H9 (cell line): Measurements from ENCODE around the gene CNR1. TPM values are rescaled to one million over a fixed set of nuclear protein-coding genes. Genes with fewer than 3 reads are reported as not detected.
A peak's percentile ranks its signal among the peaks of the same experiment; 100 is the strongest.

ENCODE experiments used
- DNase-seq: peaks from one replicate; pipeline ENCODE4 v3.0.0-alpha.2; 2017
- H2AFZ ChIP-seq: one replicate; pipeline ENCODE4 v1.6.1; 2013; ENCODE audit warnings: mild to moderate bottlenecking, low read length, control low read depth, moderate library complexity
- H2AK5ac ChIP-seq: 2 replicates; pipeline ENCODE4 v1.6.1; 2013; ENCODE audit warnings: low read length, control low read depth, mixed read lengths; ENCODE audit not compliant: insufficient read length
- H2BK120ac ChIP-seq: one replicate; pipeline ENCODE4 v1.6.1; 2013; ENCODE audit warnings: low read depth, mild to moderate bottlenecking, low read length, control low read depth, inconsistent platforms; ENCODE audit not compliant: poor library complexity, severe bottlenecking
- H2BK12ac ChIP-seq: 2 replicates; pipeline ENCODE4 v1.6.1; 2013; ENCODE audit warnings: low read length, control low read depth, mixed read lengths, low read depth; ENCODE audit not compliant: insufficient read length
- H2BK15ac ChIP-seq: 2 replicates; pipeline ENCODE4 v1.6.1; 2013; ENCODE audit warnings: low read depth, low read length, control low read depth
- H2BK20ac ChIP-seq: one replicate; pipeline ENCODE4 v1.6.1; 2013; ENCODE audit warnings: low read depth, mild to moderate bottlenecking, low read length, control low read depth, inconsistent platforms; ENCODE audit not compliant: poor library complexity, severe bottlenecking
- H2BK5ac ChIP-seq: 2 replicates; pipeline ENCODE4 v1.6.1; 2013; ENCODE audit warnings: low read length, control low read depth, mixed read lengths; ENCODE audit not compliant: insufficient read length
- H3K14ac ChIP-seq: 2 replicates; pipeline ENCODE4 v1.6.1; 2013; ENCODE audit warnings: low read length, control low read depth; ENCODE audit not compliant: insufficient read depth
- H3K18ac ChIP-seq: 2 replicates; pipeline ENCODE4 v1.6.1; 2013; ENCODE audit warnings: low read depth, mild to moderate bottlenecking, mixed read lengths, low read length, control low read depth; ENCODE audit not compliant: insufficient read length
- H3K23ac ChIP-seq: 2 replicates; pipeline ENCODE4 v1.6.1; 2013; ENCODE audit warnings: low read length, control low read depth, mixed read lengths, low read depth; ENCODE audit not compliant: insufficient read length
- H3K23me2 ChIP-seq: 2 replicates; pipeline ENCODE4 v1.6.1; 2013; ENCODE audit warnings: low read depth, mild to moderate bottlenecking, mixed read lengths, low read length, control low read depth; ENCODE audit not compliant: insufficient read length, poor library complexity, severe bottlenecking
- H3K27ac ChIP-seq: 2 replicates; pipeline ENCODE4 v1.5.1; 2013; ENCODE audit warnings: low read length, control low read depth, mixed read lengths, low read depth; ENCODE audit not compliant: insufficient read length
- H3K27me3 ChIP-seq: 2 replicates; pipeline ENCODE4 v1.6.1; 2013; ENCODE audit warnings: low read length, control low read depth, inconsistent platforms; ENCODE audit not compliant: insufficient read depth
- H3K4ac ChIP-seq: 2 replicates; pipeline ENCODE4 v1.6.1; 2013; ENCODE audit warnings: low read depth, mild to moderate bottlenecking, control low read depth, inconsistent platforms, low read length, moderate library complexity
- H3K4me1 ChIP-seq: 2 replicates; pipeline ENCODE4 v1.6.1; 2013; ENCODE audit warnings: low read length, control low read depth, inconsistent platforms; ENCODE audit not compliant: insufficient read depth
- H3K4me2 ChIP-seq: 2 replicates; pipeline ENCODE4 v1.6.1; 2013; ENCODE audit warnings: low read length, control low read depth, mixed read lengths; ENCODE audit not compliant: insufficient read length, insufficient read depth
- H3K56ac ChIP-seq: 2 replicates; pipeline ENCODE4 v1.6.1; 2013; ENCODE audit warnings: low read depth, mild to moderate bottlenecking, mixed read lengths, low read length, control low read depth; ENCODE audit not compliant: insufficient read length
- H3K79me1 ChIP-seq: 2 replicates; pipeline ENCODE4 v1.6.1; 2013; ENCODE audit warnings: low read depth, mild to moderate bottlenecking, moderate library complexity, low read length, control low read depth, inconsistent platforms; ENCODE audit not compliant: insufficient read depth, poor library complexity, severe bottlenecking
- H3K79me2 ChIP-seq: 2 replicates; pipeline ENCODE4 v1.6.1; 2013; ENCODE audit warnings: low read length, control low read depth, inconsistent platforms; ENCODE audit not compliant: insufficient read depth
- H3K9ac ChIP-seq: 2 replicates; pipeline ENCODE4 v1.6.1; 2013; ENCODE audit warnings: low read length, control low read depth, mixed read lengths; ENCODE audit not compliant: insufficient read length; ENCODE audit errors: extremely low read depth
- H3K9me3 ChIP-seq: one replicate; pipeline ENCODE4 v1.6.1; 2013; ENCODE audit warnings: low read depth, low read length, inconsistent platforms; ENCODE audit not compliant: control insufficient read depth
- H3T11ph ChIP-seq: one replicate; pipeline ENCODE4 v1.6.1; 2013; ENCODE audit warnings: mild to moderate bottlenecking, low read length, control low read depth, inconsistent platforms
- H4K20me1 ChIP-seq: one replicate; pipeline ENCODE4 v1.6.1; 2013; ENCODE audit not compliant: control insufficient read depth, insufficient read length, insufficient read depth
- H4K5ac ChIP-seq: 2 replicates; pipeline ENCODE4 v1.6.1; 2013; ENCODE audit warnings: low read depth, mild to moderate bottlenecking, mixed read lengths, low read length, control low read depth; ENCODE audit not compliant: insufficient read length
- H4K8ac ChIP-seq: replicated peaks from 2 replicates; pipeline ENCODE4 v1.6.1; 2013; ENCODE audit warnings: low read length, control low read depth, mixed read lengths, low read depth; ENCODE audit not compliant: insufficient read length
- H4K91ac ChIP-seq: 2 replicates; pipeline ENCODE4 v1.6.1; 2013; ENCODE audit warnings: low read depth, mild to moderate bottlenecking, moderate library complexity, mixed read lengths, low read length, control low read depth; ENCODE audit not compliant: insufficient read length
- H3K27ac Mint-ChIP-seq, 3 experiments: 2 replicates in 2 of 3; 3 replicates in 1 of 3; pipeline ENCODE4 v1.8.0; 2020 to 2021; ENCODE audit warnings: mixed read lengths in 3 of 3, mild to moderate bottlenecking in 1 of 3, moderate library complexity in 1 of 3
- H3K27me3 Mint-ChIP-seq: 2 replicates; pipeline ENCODE4 v1.8.0; 2021; ENCODE audit warnings: low read depth, mild to moderate bottlenecking, moderate library complexity, mixed read lengths
- H3K36me3 Mint-ChIP-seq, 3 experiments: 2 replicates in 2 of 3; 3 replicates in 1 of 3; pipeline ENCODE4 v1.8.0; 2020 to 2021; ENCODE audit warnings: low read depth in 3 of 3, mixed read lengths in 3 of 3; ENCODE audit not compliant: insufficient read depth in 1 of 3
- H3K4me1 Mint-ChIP-seq, 2 experiments: 2 replicates each; pipeline ENCODE4 v1.8.0; 2020; ENCODE audit warnings: mixed read lengths in 2 of 2
- H3K4me3 Mint-ChIP-seq, 2 experiments: 2 replicates in 1 of 2; 3 replicates in 1 of 2; pipeline ENCODE4 v1.8.0; 2020 to 2021; ENCODE audit warnings: mild to moderate bottlenecking in 2 of 2, mixed read lengths in 2 of 2, moderate library complexity in 1 of 2
- H3K9me3 Mint-ChIP-seq, 2 experiments: 2 replicates in 1 of 2; 3 replicates in 1 of 2; pipeline ENCODE4 v1.8.0; 2020; ENCODE audit warnings: mild to moderate bottlenecking in 2 of 2, mixed read lengths in 2 of 2, moderate library complexity in 1 of 2
- CTCF ChIP-seq: fragments of 200-600 bp; sonication (generic); conservative IDR thresholded peaks from 3 replicates; pipeline ENCODE4 v1.8.0; 2021; ENCODE audit warnings: antibody characterized with exemption, mild to moderate bottlenecking
- WGBS: extraction: QIAGEN DNeasy Blood & Tissue Kit; methylation state at CpG from one replicate; pipeline ENCODE4 v1.1.7; 2013; ENCODE audit warnings: missing lambda C conversion rate, low lambda C conversion rate, mixed read lengths; ENCODE audit not compliant: insufficient read length; ENCODE audit errors: extremely low coverage; 5-methylcytosine and 5-hydroxymethylcytosine counted together
- long read RNA-seq: library from polyadenylated mRNA; unstranded; transcript quantifications from one replicate; pipeline ENCODE4 v2.0.0, GENCODE V29; 2020
- total RNA-seq: library from RNA; stranded (reverse); gene quantifications from 2 replicates; pipeline ENCODE4 v1.2.1, GENCODE V29; 2021

Gene CNR1
- total RNA-seq, result 0.55 and 0.72 TPM in 2 replicates
- long read RNA-seq, partial matches to known transcripts, result 0 of 1 reads
- long read RNA-seq, other reads (novel, unspliced or antisense), result 1 of 1 reads

DNA sequence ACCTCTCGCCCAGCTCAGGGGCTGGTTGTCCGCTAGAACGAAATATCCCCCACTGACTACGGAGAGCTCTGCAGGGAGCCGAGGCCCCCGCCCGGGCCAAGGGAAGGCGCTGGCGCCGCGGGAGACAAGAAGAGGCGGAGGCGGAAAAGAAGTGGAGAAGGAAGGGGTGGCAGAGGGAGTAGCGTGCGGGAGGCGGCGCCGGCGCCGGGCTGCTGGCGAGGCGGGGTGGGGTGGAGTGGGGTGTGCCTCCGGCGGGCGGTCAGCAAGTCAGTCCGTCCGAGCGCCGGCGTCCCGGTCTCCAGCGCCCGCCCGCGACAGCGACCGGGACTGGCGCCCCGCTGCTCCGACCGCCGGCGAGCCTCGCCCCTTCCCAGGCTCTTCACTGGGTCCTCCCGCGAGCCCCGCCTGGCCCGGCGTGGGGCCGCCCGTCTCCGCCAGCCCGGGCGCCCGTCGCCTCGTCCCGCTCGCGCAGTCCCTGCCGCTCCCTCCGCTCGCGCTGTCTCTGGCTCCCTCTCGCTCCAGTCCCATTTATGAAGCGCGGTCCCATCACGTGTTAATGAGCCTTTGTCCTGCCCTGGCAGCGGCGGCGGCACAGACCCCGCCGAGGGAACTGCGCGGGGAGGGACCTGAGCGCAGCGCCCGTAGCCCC lies at the start of gene CNR1:
CNR1 (minus strand) TSS at position 504 of the 649 bp plus-strand sequence. CDS start 21,073 bp downstream, outside the sequence.
- H3K27ac Mint-ChIP-seq, result no peak within 1 kb of the TSS
- no peak within 1 kb of the TSS for H2AFZ ChIP-seq
- H3K4ac ChIP-seq, result no peak within 1 kb of the TSS
- no peak within 1 kb of the TSS for H3K56ac ChIP-seq
- H4K91ac ChIP-seq, result no peak within 1 kb of the TSS
- peak within 1 kb of the TSS; percentile 84 for H3K14ac ChIP-seq
- peak within 1 kb of the TSS; percentile 92 for H3K4me2 ChIP-seq
- peaks cover 64% of the 10 kb centered on the region for H3K27me3 Mint-ChIP-seq
- no peak within 1 kb of the TSS for H4K8ac ChIP-seq
- peak within 1 kb of the TSS; percentile 27 for H3K18ac ChIP-seq
- H3T11ph ChIP-seq, result no peak within 1 kb of the TSS
- no peak for TF ChIP-seq CTCF
- no peak within 1 kb of the TSS for H2BK12ac ChIP-seq
- H3K23me2 ChIP-seq, result peaks cover 14% of the 10 kb centered on the region
- H3K9ac ChIP-seq, result no peak within 1 kb of the TSS
- H3K27ac ChIP-seq, result no peak within 1 kb of the TSS
- no peaks in the 10 kb centered on the region for H4K20me1 ChIP-seq
- peaks cover 3% of the 10 kb centered on the region in 2 experiments; a peak in 2 of 5 replicates for H3K9me3 Mint-ChIP-seq
- H2BK20ac ChIP-seq, result no peak within 1 kb of the TSS
- no peaks in the 10 kb centered on the region for H3K79me1 ChIP-seq
- no CpG with 5 or more reads among the region's 78 CpGs for WGBS
- peak within 1 kb of the TSS; percentile 79 to 91 for H3K4me3 Mint-ChIP-seq
- H2AK5ac ChIP-seq, result no peak within 1 kb of the TSS
- no peak within 1 kb of the TSS; the same call in 1 of the 2 replicates for H2BK15ac ChIP-seq
- DNase-seq, result peak; percentile 63
- H3K9me3 ChIP-seq, result no peaks in the 10 kb centered on the region
- no peak within 1 kb of the TSS for H4K5ac ChIP-seq
- H3K27me3 ChIP-seq, result peaks cover 23% of the 10 kb centered on the region
- H2BK120ac ChIP-seq, result no peak within 1 kb of the TSS
- no peaks in the 10 kb centered on the region for H3K4me1 ChIP-seq
- H2BK5ac ChIP-seq, result no peak within 1 kb of the TSS
- H3K79me2 ChIP-seq, result no peaks in the 10 kb centered on the region
- peaks cover 14 to 23% of the 10 kb centered on the region in 2 experiments for H3K4me1 Mint-ChIP-seq
- no peak within 1 kb of the TSS for H3K23ac ChIP-seq
- 0 out of 7 replicates have a peak, but pooled peaks cover 0 to 4% (median 0%) of the 10 kb centered on the region in 3 experiments for H3K36me3 Mint-ChIP-seq
